Neuronal stem cell (in vitro differentiated cells): ENCODE data around the gene HNF1B.

Experiments
- DNase-seq: peaks from one replicate; pipeline ENCODE4 v3.0.0-alpha.2; 2013; ENCODE audit warnings: low spot score
- H2AFZ ChIP-seq: one replicate; pipeline ENCODE4 v1.6.1; 2013; ENCODE audit warnings: mild to moderate bottlenecking, low read length, inconsistent platforms
- H2AK5ac ChIP-seq: 2 replicates; pipeline ENCODE4 v1.6.1; 2013; ENCODE audit warnings: low read depth, mild to moderate bottlenecking, inconsistent platforms, low read length, moderate library complexity, mixed read lengths
- H2BK120ac ChIP-seq: 2 replicates; pipeline ENCODE4 v1.6.1; 2013; ENCODE audit warnings: low read depth, mild to moderate bottlenecking, inconsistent platforms, low read length, moderate library complexity, mixed read lengths
- H2BK12ac ChIP-seq: one replicate; pipeline ENCODE4 v1.6.1; 2013; ENCODE audit warnings: low read length, inconsistent platforms
- H2BK15ac ChIP-seq: 2 replicates; pipeline ENCODE4 v1.6.1; 2013; ENCODE audit warnings: mild to moderate bottlenecking, low read length, inconsistent platforms, mixed read lengths
- H2BK5ac ChIP-seq: one replicate; pipeline ENCODE4 v1.6.1; 2013; ENCODE audit warnings: inconsistent platforms, mild to moderate bottlenecking, low read length, moderate library complexity
- H3K14ac ChIP-seq: one replicate; pipeline ENCODE4 v1.6.1; 2013; ENCODE audit warnings: low read length, inconsistent platforms
- H3K18ac ChIP-seq: 2 replicates; pipeline ENCODE4 v1.6.1; 2013; ENCODE audit warnings: low read length, inconsistent platforms
- H3K23ac ChIP-seq: 2 replicates; pipeline ENCODE4 v1.6.1; 2013; ENCODE audit warnings: low read depth, mild to moderate bottlenecking, mixed read lengths, low read length, inconsistent platforms; ENCODE audit not compliant: poor library complexity
- H3K27ac ChIP-seq: replicated peaks from 3 replicates; pipeline ENCODE4 v1.5.1; 2013; ENCODE audit warnings: low read length, inconsistent platforms
- H3K27me3 ChIP-seq, 3 experiments: 2 replicates each; pipeline ENCODE4 v1.6.1; 2013; ENCODE audit warnings: low read length in 3 of 3, mild to moderate bottlenecking in 2 of 3, inconsistent platforms in 1 of 3, low read depth in 1 of 3, mixed read lengths in 1 of 3, moderate library complexity in 1 of 3; ENCODE audit not compliant: control insufficient read depth in 3 of 3, insufficient read depth in 3 of 3
- H3K36me3 ChIP-seq, 2 donors: replicated peaks in 1 of 2; 2 replicates each; pipeline ENCODE4 v1.6.1; 2013; ENCODE audit warnings: low read length in 2 of 2; ENCODE audit not compliant: control insufficient read depth in 2 of 2, insufficient read depth in 2 of 2
- H3K4ac ChIP-seq: 2 replicates; pipeline ENCODE4 v1.6.1; 2013; ENCODE audit warnings: inconsistent platforms, mild to moderate bottlenecking, low read length, moderate library complexity
- H3K4me1 ChIP-seq, 2 donors: 1 replicate in 1 of 2; 2 replicates in 1 of 2; pipeline ENCODE4 v1.6.1; 2013; ENCODE audit warnings: low read length in 2 of 2, low read depth in 1 of 2; ENCODE audit not compliant: control insufficient read depth in 2 of 2, insufficient read depth in 1 of 2
- H3K4me2 ChIP-seq: one replicate; pipeline ENCODE4 v1.6.1; 2013; ENCODE audit warnings: mild to moderate bottlenecking, low read length, inconsistent platforms; ENCODE audit not compliant: insufficient read depth, poor library complexity, severe bottlenecking
- H3K4me3 ChIP-seq, 2 donors: 2 replicates each; pipeline ENCODE4 v1.5.1; 2013; ENCODE audit warnings: low read length in 2 of 2, mild to moderate bottlenecking in 2 of 2, inconsistent platforms in 1 of 2, moderate library complexity in 1 of 2
- H3K79me1 ChIP-seq: one replicate; pipeline ENCODE4 v1.6.1; 2013; ENCODE audit warnings: low read depth, mild to moderate bottlenecking, inconsistent platforms, low read length, moderate library complexity
- H3K9ac ChIP-seq: one replicate; pipeline ENCODE4 v1.6.1; 2013; ENCODE audit warnings: mild to moderate bottlenecking, low read depth, low read length, inconsistent platforms; ENCODE audit not compliant: poor library complexity
- H3K9me3 ChIP-seq, 2 donors: replicated peaks in 1 of 2; 2 replicates each; pipeline versions ENCODE3 to v1.6.1; 2013; ENCODE audit warnings: low read length in 2 of 2, mild to moderate bottlenecking in 2 of 2, inconsistent platforms in 1 of 2, low read depth in 1 of 2, mixed read lengths in 1 of 2, moderate library complexity in 1 of 2; ENCODE audit not compliant: control insufficient read depth in 2 of 2, insufficient read depth in 1 of 2
- H4K8ac ChIP-seq: one replicate; pipeline ENCODE4 v1.6.1; 2013; ENCODE audit warnings: low read depth, mild to moderate bottlenecking, inconsistent platforms, low read length, moderate library complexity
- H4K91ac ChIP-seq: one replicate; pipeline ENCODE4 v1.6.1; 2013; ENCODE audit warnings: low read length, low read depth, mild to moderate bottlenecking, inconsistent platforms; ENCODE audit not compliant: poor library complexity
- WGBS, 2 donors: extraction: QIAGEN DNeasy Blood & Tissue Kit; methylation state at CpG; one replicate each; pipeline ENCODE4 v1.1.7; 2013; ENCODE audit warnings: missing lambda C conversion rate in 2 of 2, mixed read lengths in 1 of 2; ENCODE audit not compliant: insufficient read length in 2 of 2, insufficient replicate concordance in 1 of 2; ENCODE audit errors: extremely low coverage in 2 of 2; 5-methylcytosine and 5-hydroxymethylcytosine counted together

The HNF1B gene

GRCh38 chr17:37708008-37708615, 36.7 kb downstream of the HNF1B start:
- H4K8ac ChIP-seq = no peak overlapping the region
- no peak overlapping the region for H3K27ac ChIP-seq
- H2AK5ac ChIP-seq = no peak overlapping the region
- H2BK12ac ChIP-seq = no peak overlapping the region
- no peak overlapping the region for H2BK5ac ChIP-seq
- H3K18ac ChIP-seq = no peak overlapping the region
- H4K91ac ChIP-seq = no peak overlapping the region
- H3K14ac ChIP-seq = no peak overlapping the region
- no peak overlapping the region for H2BK120ac ChIP-seq
- H3K36me3 ChIP-seq = no peaks in the 10 kb centered on the region
- H2AFZ ChIP-seq = no peak overlapping the region
- peaks cover 4 to 5% of the 10 kb centered on the region in 2 donors for H3K4me1 ChIP-seq
- no CpG with 5 or more reads among the region's 7 CpGs for WGBS, 2 donors
- no peak overlapping the region for H3K4me3 ChIP-seq
- no peaks in the 10 kb centered on the region for H3K9me3 ChIP-seq
- H3K23ac ChIP-seq = no peak overlapping the region
- H3K79me1 ChIP-seq = no peaks in the 10 kb centered on the region
- H3K27me3 ChIP-seq = peaks cover 0 to 3% (median 0%) of the 10 kb centered on the region in 3 experiments
- no peak overlapping the region for H3K4ac ChIP-seq
- H2BK15ac ChIP-seq = no peak overlapping the region
- no peak overlapping the region for H3K9ac ChIP-seq
- H3K4me2 ChIP-seq = no peak overlapping the region
- no peak for DNase-seq

GRCh38 chr17:37706446-37706845, 38.4 kb downstream of the HNF1B start:
- no peak overlapping the region for H2BK15ac ChIP-seq
- no peak overlapping the region for H2BK5ac ChIP-seq
- no peak overlapping the region for H3K18ac ChIP-seq
- no peak overlapping the region for H4K8ac ChIP-seq
- no peak overlapping the region for H2AFZ ChIP-seq
- peaks cover 4 to 5% of the 10 kb centered on the region in 2 donors for H3K4me1 ChIP-seq
- H3K23ac ChIP-seq = no peak overlapping the region
- H2BK120ac ChIP-seq = no peak overlapping the region
- no peaks in the 10 kb centered on the region for H3K79me1 ChIP-seq
- H3K27ac ChIP-seq = no peak overlapping the region
- WGBS, 2 donors = no CpG with 5 or more reads among the region's 2 CpGs
- H3K4me3 ChIP-seq = no peak overlapping the region
- no peak for DNase-seq
- H3K14ac ChIP-seq = no peak overlapping the region
- H2BK12ac ChIP-seq = no peak overlapping the region
- no peak overlapping the region for H3K4ac ChIP-seq
- no peaks in the 10 kb centered on the region for H3K9me3 ChIP-seq
- peaks cover 0 to 3% (median 0%) of the 10 kb centered on the region in 3 experiments for H3K27me3 ChIP-seq
- H2AK5ac ChIP-seq = no peak overlapping the region
- H4K91ac ChIP-seq = no peak overlapping the region
- H3K9ac ChIP-seq = no peak overlapping the region
- H3K4me2 ChIP-seq = no peak overlapping the region
- no peaks in the 10 kb centered on the region for H3K36me3 ChIP-seq

GRCh38 chr17:37702598-37702997, 42.3 kb downstream of the HNF1B start:
- Histone ChIP-seq H2BK5ac (no peak overlapping the region), H3K36me3 (no peaks in the 10 kb centered on the region), H3K18ac (no peak overlapping the region), H3K4me3 (no peak overlapping the region), H4K91ac (no peak overlapping the region), H2BK120ac (no peak overlapping the region), H4K8ac (no peak overlapping the region), H3K27me3 (peaks cover 0 to 7% (median 0%) of the 10 kb centered on the region in 3 experiments), H3K9me3 (no peaks in the 10 kb centered on the region), H3K4ac (no peak overlapping the region), H3K4me1 (peaks cover 0 to 4% of the 10 kb centered on the region in 2 donors), H2BK12ac (no peak overlapping the region), H2AK5ac (no peak overlapping the region), H2AFZ (no peak overlapping the region), H3K9ac (no peak overlapping the region), H2BK15ac (no peak overlapping the region), H3K79me1 (no peaks in the 10 kb centered on the region), H3K23ac (no peak overlapping the region), H3K4me2 (no peak overlapping the region), H3K27ac (no peak overlapping the region), H3K14ac (no peak overlapping the region)
- DNase-seq = no peak

DNA sequence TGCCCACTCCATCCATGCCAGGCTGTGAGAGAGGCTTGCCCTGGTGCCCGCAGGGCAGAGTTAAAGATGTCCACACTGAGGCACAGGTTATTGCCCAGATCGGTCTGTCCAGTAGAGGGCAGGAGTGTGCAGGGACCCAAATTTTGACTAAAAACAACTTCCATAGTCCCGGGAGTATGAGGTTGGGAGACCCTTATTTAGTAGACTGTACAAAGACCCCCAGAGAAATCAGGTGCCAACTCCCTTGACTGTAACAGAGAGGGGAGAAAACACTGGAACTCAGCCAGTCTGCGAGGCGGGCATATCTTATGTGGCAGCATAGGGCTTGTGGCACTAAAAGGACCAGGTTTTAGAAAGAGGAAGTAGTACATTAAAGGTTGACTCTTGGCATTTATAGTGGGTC, 43.4 kb downstream of the HNF1B start:
- H2AFZ ChIP-seq = no peak overlapping the region
- no peak overlapping the region for H2AK5ac ChIP-seq
- H3K9me3 ChIP-seq = no peaks in the 10 kb centered on the region
- no peak overlapping the region for H3K4ac ChIP-seq
- WGBS, 2 donors = no CpG with 5 or more reads among the region's 5 CpGs
- no peak overlapping the region for H4K8ac ChIP-seq
- no peak overlapping the region for H3K27ac ChIP-seq
- no peak overlapping the region for H3K4me2 ChIP-seq
- no peak overlapping the region for H3K9ac ChIP-seq
- H3K14ac ChIP-seq = no peak overlapping the region
- H2BK12ac ChIP-seq = no peak overlapping the region
- H3K36me3 ChIP-seq = no peaks in the 10 kb centered on the region
- no peak overlapping the region for H2BK120ac ChIP-seq
- no peak overlapping the region for H2BK15ac ChIP-seq
- no peaks in the 10 kb centered on the region for H3K79me1 ChIP-seq
- peaks cover 0 to 4% of the 10 kb centered on the region in 2 donors for H3K4me1 ChIP-seq
- no peak overlapping the region for H3K23ac ChIP-seq
- no peak overlapping the region for H4K91ac ChIP-seq
- peaks cover 0 to 7% (median 0%) of the 10 kb centered on the region in 3 experiments for H3K27me3 ChIP-seq
- no peak for DNase-seq
- H2BK5ac ChIP-seq = no peak overlapping the region
- H3K4me3 ChIP-seq = no peak overlapping the region
- H3K18ac ChIP-seq = no peak overlapping the region
